Hematopoietic multipotent progenitor cell treated with erythropoietin and hydrocortisone succinate and interleukin-3 and kit ligand, for 8 days (in vitro differentiated cells): ENCODE measurements around the gene NT5M.

Experiments used
- DNase-seq: peaks from one replicate; pipeline ENCODE4 v3.0.0-alpha.2; 2015

NT5M gene

DNA sequence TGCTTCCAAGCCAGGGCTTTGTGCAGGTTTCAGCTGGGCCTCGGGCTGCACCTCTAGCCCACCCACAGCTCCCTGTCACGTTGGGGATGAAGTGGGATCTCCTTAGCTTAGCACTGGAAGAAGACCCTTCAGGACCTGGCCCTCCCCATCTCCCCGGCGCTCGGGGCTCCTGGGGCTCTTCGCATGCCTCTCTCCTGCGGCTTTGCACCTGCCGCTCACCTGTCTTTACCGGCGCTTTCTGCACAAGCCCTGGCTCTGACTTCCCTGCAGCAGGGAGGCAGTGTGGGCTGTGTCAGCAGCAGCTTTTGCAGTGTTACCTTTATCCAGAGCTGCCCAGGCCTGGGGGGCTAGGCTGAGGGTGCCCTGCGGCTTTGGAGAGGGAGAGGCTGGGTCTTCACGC is 52.3 kb downstream of the NT5M start:
- DNase-seq = no peak

DNA sequence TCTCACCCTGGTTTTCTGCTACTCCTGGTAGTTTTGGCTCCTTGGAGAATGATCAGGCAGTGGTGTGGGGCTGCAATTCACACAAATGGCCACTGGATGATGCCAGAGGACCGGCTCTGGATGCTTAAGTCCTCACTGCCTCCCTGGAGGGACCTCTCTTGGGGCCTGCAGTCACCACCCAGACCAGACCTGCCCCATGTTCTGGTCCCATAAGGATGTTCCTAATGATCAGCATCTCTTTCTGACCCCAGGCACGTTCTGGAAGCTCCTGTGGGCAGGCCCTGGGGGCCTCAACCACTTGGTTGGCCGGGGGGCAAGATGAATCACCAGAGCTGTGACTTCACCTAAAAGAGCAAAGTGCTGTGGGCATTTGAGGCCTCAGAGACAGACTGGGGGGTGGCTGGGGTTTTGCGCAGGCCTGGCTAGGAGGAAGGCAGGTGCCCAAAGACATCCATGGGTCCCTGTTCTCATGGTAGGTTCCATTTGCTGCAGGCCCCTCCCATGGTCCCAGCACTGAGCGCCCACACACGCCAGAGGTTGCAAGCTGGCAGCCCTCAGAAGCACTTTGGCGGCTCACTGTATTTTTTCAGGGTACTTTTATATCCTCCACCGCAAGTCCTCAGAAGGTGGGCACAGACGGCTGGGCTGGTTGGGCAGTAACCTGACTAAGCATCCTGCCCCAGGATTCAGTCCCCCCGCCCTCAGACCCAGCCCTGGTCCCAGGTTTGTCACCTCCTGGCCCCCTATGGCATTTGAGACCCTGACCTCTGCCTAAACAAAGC is 53.2 kb downstream of the NT5M start:
- DNase-seq = peak; percentile 86

DNA sequence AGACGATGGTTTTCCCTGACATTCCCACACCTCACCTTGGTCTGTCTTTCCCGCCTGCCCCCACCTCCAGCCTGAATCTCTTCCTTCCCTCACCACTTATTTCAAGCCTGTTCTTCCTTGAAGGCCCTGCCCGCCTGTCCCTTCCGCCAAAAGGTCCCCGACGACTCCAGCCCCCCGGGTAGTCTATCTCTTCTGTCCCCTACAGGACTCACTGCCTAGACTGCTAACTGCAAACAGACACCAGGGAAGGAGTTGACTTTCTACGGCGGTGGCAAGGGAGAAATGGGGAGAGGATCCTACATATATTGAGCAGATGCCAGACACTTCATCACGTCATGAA is 53.7 kb downstream of the NT5M start:
- no peak for DNase-seq

DNA sequence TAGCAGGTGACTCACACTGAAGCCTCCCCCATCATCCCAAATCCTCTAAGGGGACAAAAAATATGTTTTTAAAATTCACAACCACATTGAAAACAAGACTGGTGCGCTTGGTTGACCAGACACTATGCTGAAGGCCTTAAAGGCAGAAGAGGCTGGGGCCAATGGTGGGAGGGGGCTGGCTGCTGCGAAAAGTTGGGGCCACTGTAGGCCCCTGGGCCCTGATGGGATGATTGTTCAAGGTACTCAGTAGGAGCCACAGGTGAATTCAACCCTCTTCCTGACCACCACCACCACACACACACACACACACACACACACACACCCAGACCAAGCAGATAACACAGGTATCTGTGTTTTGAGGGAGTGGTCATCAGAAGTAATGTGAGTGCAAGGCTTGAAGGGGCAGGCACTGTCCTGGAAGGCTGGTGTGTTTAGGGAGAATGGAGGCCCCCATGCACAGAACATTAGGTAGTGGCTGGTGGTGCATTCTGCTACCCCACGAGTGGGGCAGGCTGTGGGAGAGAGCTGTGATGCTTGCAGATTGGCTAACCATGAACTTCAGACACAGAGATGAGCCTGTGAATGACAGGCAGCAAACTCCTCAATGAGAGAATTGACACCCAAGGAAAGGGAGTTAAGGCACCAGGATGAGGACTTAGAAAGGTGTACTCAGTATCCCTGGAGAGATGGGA is 55.0 kb downstream of the NT5M start:
- no peak for DNase-seq

DNA sequence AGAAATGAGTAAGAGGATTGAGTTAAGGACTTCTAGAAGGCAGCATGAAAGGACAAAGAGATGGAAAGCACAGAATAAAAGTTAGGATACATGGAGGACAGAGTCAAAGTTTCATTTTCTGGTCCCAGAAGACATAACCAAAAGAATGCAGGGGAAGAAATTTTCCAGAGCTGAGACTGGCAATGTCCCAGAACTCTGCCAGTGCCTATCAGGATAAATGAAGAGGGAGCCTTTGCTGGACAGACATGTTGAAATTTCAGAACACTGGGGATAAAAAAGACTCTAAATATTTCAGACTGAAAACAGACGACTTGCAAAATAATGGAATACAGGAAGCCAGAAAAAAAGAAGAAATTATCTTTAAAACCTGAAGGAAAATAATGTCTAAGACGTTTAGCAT is 55.7 kb downstream of the NT5M start:
- DNase-seq = no peak

DNA sequence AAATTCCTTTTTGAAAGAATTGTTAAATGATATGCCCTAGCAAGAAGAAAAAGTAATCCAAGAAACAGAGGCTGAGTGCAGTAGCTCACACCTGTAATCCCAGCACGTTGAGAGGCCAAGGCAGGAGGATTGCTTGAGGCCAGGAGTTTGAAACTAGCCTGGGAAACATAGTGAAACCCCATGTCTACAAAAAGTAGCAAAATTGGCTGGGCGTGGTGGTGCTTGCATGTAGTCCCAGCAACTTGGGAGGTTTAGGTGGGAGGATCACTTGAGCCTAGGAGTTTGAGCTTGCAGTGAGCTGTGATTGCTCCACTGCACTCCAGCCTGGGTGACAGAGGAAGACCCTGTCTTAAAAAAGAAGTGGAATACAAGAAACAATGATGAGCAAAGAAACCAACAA is 56.1 kb downstream of the NT5M start:
- DNase-seq = no peak

DNA sequence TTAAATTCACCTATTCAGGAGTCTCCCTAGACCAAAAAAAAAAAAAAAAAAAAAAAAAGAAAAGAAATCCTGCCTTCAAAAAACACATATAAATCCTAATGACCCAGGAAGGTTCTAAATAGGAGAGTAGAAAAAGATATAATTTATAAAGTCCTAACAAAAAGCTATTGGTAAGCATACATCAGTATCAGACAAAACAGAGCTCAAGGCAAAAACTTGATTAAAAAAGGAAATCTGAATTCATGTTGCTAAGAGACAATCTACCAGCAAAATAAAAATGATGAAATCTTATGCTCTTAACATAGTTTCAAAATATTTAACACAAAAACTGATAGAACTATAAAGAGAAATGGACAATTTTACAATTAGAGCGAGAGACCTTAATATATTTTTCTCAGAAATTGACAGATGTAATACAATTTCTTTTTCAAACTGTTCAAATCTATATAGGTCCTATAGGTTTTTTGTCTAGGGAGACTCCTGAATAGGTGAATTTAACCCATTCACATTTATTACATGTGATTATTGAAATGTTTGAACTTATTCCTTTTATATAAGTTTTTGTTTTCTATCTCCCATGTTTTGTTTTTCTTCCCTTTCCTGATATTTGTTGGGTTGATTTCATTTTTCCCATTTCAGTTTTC is 57.0 kb downstream of the NT5M start:
- DNase-seq = no peak

DNA sequence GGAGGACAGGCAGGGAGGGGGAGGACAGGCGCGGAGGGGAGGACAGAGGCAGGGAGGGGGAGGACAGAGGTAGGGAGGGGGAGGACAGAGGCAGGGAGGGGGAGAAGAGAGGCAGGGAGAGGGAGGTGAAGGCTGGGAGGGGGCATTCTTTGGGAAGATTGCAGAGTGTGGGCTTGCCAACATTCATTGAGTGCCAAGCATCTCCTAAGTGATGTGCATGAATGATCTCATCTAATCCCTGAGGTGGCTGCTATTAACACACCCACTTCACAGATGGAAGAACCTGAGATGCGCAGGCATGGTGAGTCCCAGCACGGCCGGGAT is 58.3 kb downstream of the NT5M start:
- no peak for DNase-seq

DNA sequence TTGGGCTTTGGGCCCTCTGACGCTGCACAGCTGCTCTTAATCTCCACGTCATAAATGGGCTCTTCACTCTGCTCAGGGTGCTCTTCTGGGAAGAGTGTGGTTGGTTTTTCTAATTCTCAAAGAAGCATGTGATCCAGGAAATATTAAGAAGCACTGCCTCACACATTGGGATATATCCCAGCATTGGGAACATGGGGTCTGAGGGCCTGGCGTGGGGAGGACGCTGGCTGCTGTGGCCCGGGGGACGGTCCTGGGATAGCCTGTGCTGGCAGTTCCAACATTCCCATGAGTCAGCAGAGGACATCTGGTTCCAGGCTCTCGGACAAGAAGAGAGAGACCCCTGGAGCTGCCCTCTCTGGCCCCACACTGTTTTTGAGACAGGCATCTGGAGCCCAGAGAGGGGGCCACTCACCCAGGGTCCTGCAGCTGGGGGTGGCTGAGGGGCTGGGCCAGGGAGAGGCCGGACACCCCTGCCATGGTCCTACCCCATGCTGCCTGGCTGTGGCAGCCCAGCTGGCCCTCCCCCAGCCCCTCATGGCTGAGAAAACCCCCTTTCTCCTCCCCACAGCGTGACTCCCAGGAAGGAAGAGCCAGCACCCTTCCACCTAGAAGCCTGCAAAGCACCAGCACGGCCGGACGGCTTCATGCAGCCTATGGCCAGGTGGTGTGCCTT is 58.8 kb downstream of the NT5M start:
- no peak for DNase-seq

DNA sequence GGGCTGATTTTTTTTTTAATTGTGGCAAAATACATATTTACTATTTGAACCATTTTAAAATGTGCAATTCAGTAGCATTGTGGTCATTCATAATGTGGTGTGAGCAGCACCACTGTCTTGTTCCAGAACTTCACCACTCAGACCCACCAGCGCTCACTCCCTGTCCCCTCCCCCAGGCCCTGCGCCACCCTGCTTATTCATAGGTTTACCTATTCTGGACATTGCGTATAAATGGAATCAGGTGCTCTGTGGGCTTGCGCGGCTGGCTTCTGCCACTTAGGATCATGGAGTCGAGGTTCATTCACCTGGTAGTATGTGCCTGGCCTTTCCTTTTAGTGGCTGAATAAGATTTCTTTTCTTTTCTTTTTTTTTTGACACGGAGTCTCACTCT is 59.4 kb downstream of the NT5M start:
- no peak for DNase-seq

DNA sequence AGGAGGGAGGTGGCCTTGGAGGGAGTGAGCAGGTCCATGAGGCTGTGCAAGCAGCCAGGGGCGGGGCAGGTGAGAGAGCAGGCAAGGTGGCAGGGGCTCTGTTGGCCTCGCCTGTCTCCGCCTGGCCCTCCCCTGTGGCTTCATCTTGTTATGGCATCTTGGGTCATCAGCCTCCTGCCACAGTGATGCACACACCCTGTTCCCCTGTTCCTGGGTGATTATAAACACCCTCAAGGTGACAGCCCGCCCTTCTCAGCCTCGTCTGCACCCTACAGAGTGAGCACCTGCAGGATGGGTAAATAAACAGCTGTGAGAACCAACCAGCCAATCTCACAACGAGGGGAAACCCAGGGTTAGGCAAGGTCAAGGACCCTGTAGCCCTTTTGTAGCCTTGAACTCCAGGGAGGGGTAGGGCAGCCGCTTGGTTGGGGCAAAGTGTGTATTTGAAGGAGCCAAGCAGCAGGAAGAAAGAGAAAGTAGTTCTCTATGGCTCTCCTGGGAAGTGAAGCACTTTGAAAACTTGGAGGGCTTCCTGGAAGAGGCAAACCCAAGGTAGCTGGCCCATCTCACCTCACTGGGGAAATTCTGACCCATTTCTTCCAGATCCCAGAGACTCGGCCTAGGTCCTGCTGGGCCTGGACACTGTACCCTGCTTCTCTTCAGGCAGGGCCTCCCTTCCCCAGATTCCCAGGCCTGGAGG is 60.6 kb downstream of the NT5M start:
- no peak for DNase-seq

DNA sequence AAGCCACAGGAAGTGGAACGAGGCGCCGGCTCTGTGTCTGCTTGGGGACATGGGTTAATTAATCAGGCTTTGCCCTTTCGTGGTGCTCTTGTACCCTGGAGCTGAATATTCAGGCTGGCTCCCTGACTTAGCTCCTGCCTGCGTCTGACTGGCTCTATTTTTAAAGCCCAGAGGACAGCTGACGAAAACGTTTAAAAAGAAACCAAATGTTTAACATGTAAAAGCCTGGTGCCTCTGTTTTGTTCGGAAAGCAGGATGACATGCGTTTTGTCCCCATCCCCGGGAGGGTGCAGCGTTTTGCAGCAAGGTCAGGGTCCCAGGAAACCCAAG is 61.1 kb downstream of the NT5M start:
- DNase-seq = no peak

DNA sequence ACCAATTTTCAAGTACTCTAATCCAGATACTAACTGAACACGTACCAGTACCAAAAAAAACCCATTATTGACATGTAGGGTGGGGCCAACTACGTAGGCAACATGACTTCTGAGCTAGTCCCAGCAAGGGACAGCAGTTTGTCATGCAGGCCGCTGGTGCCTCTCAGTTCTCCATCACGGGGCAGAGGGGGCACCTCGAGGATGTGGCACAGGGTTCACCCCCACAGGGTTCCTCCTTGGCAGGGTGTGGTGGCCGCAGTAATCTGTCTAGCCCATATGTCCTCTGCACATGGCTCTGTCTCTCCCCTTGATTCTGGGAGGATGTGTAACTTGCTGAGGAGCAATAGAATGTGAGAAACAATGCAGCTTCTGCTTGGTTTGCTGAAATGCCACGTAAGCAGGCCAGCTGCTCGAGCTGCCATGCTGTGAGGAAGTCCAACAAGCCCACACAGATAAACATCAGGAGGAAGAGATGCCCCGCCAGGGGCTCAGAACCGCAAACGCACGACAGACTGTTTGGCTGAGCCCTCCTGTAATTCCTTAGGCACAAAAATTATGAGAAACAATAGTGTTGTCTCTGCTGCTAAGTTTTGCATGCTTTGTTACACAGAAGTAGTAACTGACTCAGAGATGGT is 62.4 kb downstream of the NT5M start:
- DNase-seq = no peak

DNA sequence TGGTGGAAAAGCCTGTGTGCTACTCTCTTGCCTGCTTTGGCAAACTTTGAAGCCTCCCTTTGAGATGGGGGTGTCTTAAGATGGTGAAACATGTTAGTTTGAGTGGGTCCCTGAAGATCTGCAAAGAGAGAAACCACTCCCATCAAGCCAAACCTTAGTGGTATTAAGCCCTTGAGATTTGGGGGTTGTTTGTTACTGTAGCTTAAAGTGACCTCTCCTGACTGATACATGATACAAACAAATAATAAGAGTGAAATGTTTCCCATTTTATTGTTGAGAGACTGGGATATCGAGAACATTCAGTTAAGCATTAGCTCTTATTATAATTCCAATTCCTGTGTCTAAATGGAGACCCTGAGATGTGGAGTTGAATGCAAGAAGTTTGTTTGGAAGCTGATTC is 63.1 kb downstream of the NT5M start:
- DNase-seq = no peak

DNA sequence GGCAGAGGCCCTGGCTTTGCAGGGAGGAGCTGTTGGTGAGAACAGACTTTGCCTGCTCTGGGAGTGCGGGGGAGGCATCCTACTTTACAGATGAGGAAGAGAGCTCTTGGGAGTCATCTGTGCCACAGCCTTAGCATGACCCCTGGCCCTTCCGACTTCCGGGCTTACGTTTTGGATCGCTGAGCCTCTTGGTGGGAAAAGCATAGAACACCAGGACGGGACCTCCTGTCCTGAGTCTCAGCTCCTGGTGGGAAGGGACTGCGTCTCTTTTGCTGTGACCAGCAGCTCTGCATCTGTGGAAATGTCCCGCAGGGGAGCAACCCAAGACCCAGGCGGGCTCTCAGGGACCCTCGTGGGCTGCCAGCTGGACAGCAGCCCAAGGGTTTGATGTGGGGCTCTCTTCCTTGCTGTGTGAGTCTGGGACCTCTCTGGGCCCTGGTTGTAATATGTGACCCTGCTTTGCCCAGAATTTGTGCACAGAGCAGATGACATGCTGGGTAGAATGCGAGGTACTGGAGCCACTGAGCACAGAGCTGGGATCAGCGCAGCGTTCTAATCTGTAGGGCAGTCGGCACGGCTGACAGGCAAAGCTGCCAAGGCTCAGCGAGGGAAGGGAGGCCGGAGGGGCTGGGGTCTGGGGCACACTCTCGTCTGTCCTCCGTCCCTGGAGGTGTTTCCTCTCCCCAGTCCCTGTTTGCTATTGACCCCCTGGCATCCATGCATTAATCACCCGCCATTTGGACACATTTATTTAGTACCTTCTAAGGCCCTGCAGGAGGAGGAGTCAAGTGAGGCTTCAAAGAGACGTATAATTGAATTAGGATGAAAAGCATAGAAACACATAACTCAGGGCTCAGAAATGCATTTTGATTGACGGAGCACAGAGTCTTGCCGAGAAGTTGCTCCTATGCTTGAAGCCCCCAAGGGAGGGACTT is 64.0 kb downstream of the NT5M start:
- no peak for DNase-seq

DNA sequence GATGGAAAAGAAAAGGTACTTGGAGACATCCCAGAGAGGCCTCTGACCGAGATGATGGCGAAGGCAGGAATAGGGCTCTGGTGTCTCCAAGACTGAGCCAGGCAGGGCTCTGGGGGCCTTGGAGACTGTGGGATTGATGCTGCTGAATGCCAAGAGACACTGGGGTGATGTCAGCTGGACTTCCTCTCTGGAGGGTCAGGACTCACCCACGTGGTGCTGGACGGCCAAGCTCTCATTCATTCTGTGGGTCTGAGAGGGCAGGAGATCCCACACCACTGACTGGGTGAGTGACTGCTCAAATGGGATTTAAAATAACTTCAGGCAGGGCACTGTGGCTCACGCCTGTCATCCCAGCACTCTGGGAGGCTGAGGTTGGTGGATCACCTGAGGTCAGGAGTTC is 64.8 kb downstream of the NT5M start:
- no peak for DNase-seq

DNA sequence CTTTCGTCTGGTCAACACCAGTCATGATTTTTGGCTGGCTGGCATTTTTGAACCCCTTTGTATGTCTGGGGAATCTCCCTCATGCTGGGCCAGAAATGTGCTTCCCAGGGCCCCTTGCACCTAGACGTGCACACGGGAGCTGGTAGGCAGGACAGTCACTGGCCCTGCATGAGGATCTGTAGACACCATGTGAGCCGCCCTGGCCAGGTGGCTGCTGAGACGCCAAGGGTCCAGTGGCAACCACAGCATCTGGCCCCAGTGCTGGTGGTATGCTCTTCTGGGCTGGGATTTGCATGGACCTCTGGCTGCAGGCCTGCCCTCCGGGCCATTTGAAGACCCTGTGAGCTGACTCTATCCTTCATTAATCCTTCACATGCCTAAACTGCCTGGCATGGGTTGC is 67.5 kb downstream of the NT5M start:
- DNase-seq = no peak

DNA sequence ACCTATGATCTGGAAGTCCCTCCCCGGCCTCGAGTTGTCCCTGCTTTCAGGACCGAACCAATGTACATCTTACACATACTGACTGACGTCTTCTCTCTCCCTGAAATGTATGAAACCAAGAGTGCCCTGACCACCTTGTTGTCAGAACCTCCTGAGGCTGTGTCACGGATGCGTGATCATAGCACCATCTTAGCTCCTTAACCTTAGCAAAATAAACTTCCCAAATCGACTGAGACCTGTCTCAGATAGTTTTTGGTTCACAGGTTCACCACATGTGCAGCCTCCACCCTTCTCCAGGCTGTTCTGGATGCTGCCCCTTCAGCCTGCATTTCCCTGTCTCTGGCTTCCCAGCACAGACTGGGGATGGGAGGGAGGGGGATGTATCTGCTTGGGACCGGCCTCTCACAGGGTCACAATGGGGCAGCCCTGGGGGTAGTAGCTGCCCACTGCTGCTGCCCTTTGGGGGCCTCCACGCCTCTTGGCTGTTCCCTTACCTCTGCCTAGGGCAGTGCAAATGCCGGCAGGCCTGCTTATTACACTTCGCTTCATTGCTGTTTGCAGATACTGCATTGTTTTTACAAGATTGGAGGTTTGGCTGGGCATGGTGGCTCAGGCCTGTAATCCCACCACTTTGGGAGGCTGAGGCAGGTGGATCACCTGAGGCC is 69.8 kb downstream of the NT5M start:
- no peak for DNase-seq

DNA sequence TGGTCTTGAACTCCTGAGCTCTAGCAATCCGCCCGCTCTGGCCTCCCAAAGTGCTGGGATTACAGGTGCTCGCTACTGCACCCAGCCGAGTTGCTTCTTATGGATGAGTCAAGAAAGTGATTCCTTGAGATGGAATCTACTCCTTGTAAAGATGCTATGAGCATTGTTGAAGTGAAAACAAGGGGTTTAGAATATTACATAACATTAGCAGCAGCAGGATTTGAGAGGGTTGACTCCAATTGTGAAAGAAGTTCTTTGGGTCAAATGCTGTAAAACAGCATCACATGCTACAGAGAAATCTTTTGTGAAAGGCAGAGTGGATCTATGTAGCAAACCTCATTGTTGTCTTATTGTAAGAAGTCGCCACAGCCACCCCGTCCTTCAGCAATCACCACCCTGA is 72.7 kb downstream of the NT5M start:
- no peak for DNase-seq

DNA sequence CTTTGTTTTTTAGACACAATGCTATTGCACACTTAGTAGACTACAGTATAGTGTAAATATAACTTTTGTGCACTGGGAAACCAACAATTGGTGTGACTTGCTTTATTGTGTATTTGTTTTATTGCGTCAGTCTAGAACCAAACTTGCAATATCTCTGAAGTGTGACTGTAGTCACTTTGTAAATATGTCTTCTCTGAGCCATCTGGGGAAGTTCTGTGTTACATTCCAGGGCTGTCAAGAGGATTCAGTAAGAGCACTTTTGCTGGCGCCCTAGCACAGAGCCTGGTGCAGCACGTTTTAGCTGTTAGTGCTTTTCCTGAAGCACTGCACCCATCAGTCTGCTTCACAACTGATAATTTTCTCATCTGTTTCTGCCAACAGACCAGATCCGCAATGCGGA is 73.2 kb downstream of the NT5M start:
- no peak for DNase-seq
